ENCODE data around the gene CPNE4.

DNA sequence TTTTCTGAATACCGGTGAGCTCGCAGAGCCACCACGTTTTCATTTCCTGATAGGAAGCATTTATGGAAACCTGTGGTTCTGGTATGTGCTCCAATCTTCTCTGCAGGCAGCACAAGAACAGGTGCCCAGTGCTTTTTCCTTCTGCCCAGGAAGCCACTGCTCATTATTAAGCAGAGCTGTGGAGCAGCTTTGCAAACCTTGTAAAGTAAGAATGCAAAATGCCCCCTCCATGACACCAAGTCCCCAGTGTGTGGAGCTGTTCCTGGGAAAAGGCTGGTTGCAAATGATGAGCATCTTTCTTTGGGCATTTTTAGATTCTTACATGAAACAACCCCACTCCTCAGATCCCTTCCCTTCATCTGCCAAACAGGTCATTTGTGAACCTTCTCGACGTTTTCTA, 466.4 kb downstream of the CPNE4 start:
- TF ChIP-seq, protein P1, sequence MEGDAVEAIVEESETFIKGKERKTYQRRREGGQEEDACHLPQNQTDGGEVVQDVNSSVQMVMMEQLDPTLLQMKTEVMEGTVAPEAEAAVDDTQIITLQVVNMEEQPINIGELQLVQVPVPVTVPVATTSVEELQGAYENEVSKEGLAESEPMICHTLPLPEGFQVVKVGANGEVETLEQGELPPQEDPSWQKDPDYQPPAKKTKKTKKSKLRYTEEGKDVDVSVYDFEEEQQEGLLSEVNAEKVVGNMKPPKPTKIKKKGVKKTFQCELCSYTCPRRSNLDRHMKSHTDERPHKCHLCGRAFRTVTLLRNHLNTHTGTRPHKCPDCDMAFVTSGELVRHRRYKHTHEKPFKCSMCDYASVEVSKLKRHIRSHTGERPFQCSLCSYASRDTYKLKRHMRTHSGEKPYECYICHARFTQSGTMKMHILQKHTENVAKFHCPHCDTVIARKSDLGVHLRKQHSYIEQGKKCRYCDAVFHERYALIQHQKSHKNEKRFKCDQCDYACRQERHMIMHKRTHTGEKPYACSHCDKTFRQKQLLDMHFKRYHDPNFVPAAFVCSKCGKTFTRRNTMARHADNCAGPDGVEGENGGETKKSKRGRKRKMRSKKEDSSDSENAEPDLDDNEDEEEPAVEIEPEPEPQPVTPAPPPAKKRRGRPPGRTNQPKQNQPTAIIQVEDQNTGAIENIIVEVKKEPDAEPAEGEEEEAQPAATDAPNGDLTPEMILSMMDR (IDR thresholded peaks at IDR 0.05 in 4 of 5, conservative IDR thresholded peaks at IDR 0.05 in 1 of 5) = no peak
- TF ChIP-seq POLR2A (IDR thresholded peaks at IDR 0.05) = no peak
